HCT116 (cell line): Measurements from ENCODE around the gene LINGO4. TPM values are rescaled to one million over a fixed set of nuclear protein-coding genes. Genes with fewer than 3 reads are reported as not detected.

Experiments used
- ATAC-seq: fragments of 200-7000 bp; cut with Tn5 transposase; 2 replicates; pipeline ENCODE4 v1.9.1; 2020; ENCODE audit warnings: mild to moderate bottlenecking, moderate library complexity
- BruUV-seq: library from RNA; stranded (reverse); fragments of 400-500 nt; replicated peaks from 2 replicates; lab custom pipeline; 2021; lab: Mats Ljungman, UMichigan
- CTCF ChIA-PET: fragments of 300-600 bp; sonication (Branson Sonifier 250); formaldehyde crosslinking; loops from one replicate; lab custom pipeline; 2021; ENCODE audit warnings: antibody characterized with exemption; lab: Charles Lee
- POLR2A ChIA-PET: fragments of 300-600, 350-600 bp; sonication (Branson Sonifier 250); formaldehyde crosslinking; loops from one replicate; lab custom pipeline; 2021; ENCODE audit warnings: antibody characterized with exemption; lab: Charles Lee
- RAD21 ChIA-PET, 2 experiments: fragments of 300-600 bp; sonication (Branson Sonifier 250); formaldehyde crosslinking; loops; one replicate each; lab custom pipeline; 2023; ENCODE audit warnings: low total read pairs in 2 of 2; ENCODE audit not compliant: uncharacterized antibody in 2 of 2, unreplicated experiment in 2 of 2, low non-redundant PET in 1 of 2; lab: Charles Lee
- DNase-seq: peaks from one replicate; pipeline ENCODE4 v3.0.0-alpha.2; 2010; ENCODE audit warnings: low read depth, low spot score
- H2AFZ ChIP-seq: fragments of 200-600 bp; shearing (Covaris generic), sonication (generic); 2 replicates; pipeline ENCODE4 v1.6.1; 2017; ENCODE audit warnings: low read depth, mixed run types, mixed read lengths, antibody characterized with exemption, low read length; ENCODE audit not compliant: poor library complexity, severe bottlenecking
- H3K27ac ChIP-seq: 2 replicates; pipeline ENCODE4 v1.5.1; 2012; ENCODE audit warnings: low read depth, low read length
- H3K27me3 ChIP-seq: fragments of 200-600 bp; sonication (generic); 2 replicates; pipeline ENCODE4 v1.6.1; 2016; ENCODE audit warnings: mixed run types, low read length, mixed read lengths; ENCODE audit not compliant: insufficient read depth
- H3K36me3 ChIP-seq, 2 experiments: fragments of 200-500 bp in 1 of 2; fragments of 200-600 bp in 1 of 2; sonication (Bioruptor generic) in 1 of 2; sonication (generic) in 1 of 2; 2 replicates each; pipeline versions ENCODE4 v1.5.1 to v1.6.1; 2014 to 2016; ENCODE audit warnings: low read length in 2 of 2, inconsistent platforms in 1 of 2, mixed read lengths in 1 of 2, mixed run types in 1 of 2; ENCODE audit not compliant: insufficient read depth in 2 of 2, control insufficient read depth in 1 of 2
- H3K4me1 ChIP-seq, 2 experiments: fragments of 200-600 bp in 1 of 2; sonication (generic) in 1 of 2; 2 replicates each; pipeline versions ENCODE4 v1.5.1 to v1.6.1; 2012 to 2017; ENCODE audit warnings: low read length in 2 of 2, inconsistent platforms in 1 of 2, mild to moderate bottlenecking in 1 of 2, mixed read lengths in 1 of 2, mixed run types in 1 of 2, moderate library complexity in 1 of 2; ENCODE audit not compliant: insufficient read depth in 2 of 2, control insufficient read depth in 1 of 2
- H3K4me2 ChIP-seq: fragments of 200-600 bp; sonication (generic); 2 replicates; pipeline ENCODE4 v1.6.1; 2017; ENCODE audit warnings: mixed run types, low read length, mixed read lengths
- H3K4me3 ChIP-seq, 2 experiments: fragments of 200-600 bp in 1 of 2; sonication (generic) in 1 of 2; replicated peaks in 1 of 2; 2 replicates each; pipeline ENCODE4 v1.5.1; 2011 to 2016; ENCODE audit warnings: low read length in 2 of 2, control low read depth in 1 of 2, low read depth in 1 of 2, mild to moderate bottlenecking in 1 of 2, mixed read lengths in 1 of 2, mixed run types in 1 of 2
- H3K79me2 ChIP-seq: fragments of 200-600 bp; sonication (generic); 2 replicates; pipeline ENCODE4 v1.6.1; 2017; ENCODE audit warnings: mild to moderate bottlenecking, mixed run types, low read length, moderate library complexity, mixed read lengths; ENCODE audit not compliant: insufficient read depth
- H3K9ac ChIP-seq: fragments of 200-600 bp; sonication (generic); 2 replicates; pipeline ENCODE4 v1.6.1; 2016; ENCODE audit warnings: low read length, mixed read lengths
- H3K9me2 ChIP-seq: fragments of 200-600 bp; sonication (generic), shearing (Covaris generic); 2 replicates; pipeline ENCODE4 v1.6.1; 2017; ENCODE audit warnings: mixed run types, mild to moderate bottlenecking, moderate library complexity; ENCODE audit not compliant: insufficient read depth
- H3K9me3 ChIP-seq, 2 experiments: fragments of 200-500 bp in 1 of 2; fragments of 200-600 bp in 1 of 2; sonication (Bioruptor generic) in 1 of 2; sonication (generic) in 1 of 2; 2 replicates each; pipeline ENCODE4 v1.6.1; 2014 to 2017; ENCODE audit warnings: low read length in 2 of 2, mixed read lengths in 2 of 2, inconsistent platforms in 1 of 2, low read depth in 1 of 2, mild to moderate bottlenecking in 1 of 2, mixed run types in 1 of 2, moderate library complexity in 1 of 2; ENCODE audit not compliant: control insufficient read depth in 1 of 2, insufficient read depth in 1 of 2
- H4K20me1 ChIP-seq: fragments of 200-600 bp; sonication (generic), shearing (Covaris generic); 2 replicates; pipeline ENCODE4 v1.6.1; 2017; ENCODE audit warnings: mixed run types, mild to moderate bottlenecking, moderate library complexity; ENCODE audit not compliant: insufficient read depth
- CEBPB ChIP-seq: IDR thresholded peaks from 2 replicates; pipeline ENCODE4 v1.6.1; 2012; ENCODE audit warnings: low read depth
- EGR1 ChIP-seq: IDR thresholded peaks from 2 replicates; pipeline ENCODE4 v1.6.1; 2012; ENCODE audit warnings: low read depth
- ELF1 ChIP-seq: IDR thresholded peaks from 2 replicates; pipeline ENCODE4 v1.6.1; 2012; ENCODE audit warnings: low read depth, borderline replicate concordance
- EZH2 ChIP-seq: fragments of 200-600 bp; sonication (generic); IDR thresholded peaks from 2 replicates; pipeline ENCODE4 v1.6.1; 2017; ENCODE audit warnings: antibody characterized with exemption, mixed run types
- JUND ChIP-seq: IDR thresholded peaks from 2 replicates; pipeline ENCODE4 v1.6.1; 2012
- POLR2AphosphoS5 ChIP-seq: IDR thresholded peaks from 2 replicates; pipeline ENCODE4 v1.6.1; 2011; ENCODE audit warnings: mild to moderate bottlenecking, low read depth, low read length, moderate library complexity
- SP1 ChIP-seq: IDR thresholded peaks from 2 replicates; pipeline ENCODE4 v1.6.1; 2012; ENCODE audit warnings: low read depth
- ZNF274 ChIP-seq: fragments of 200-500 bp; sonication (Bioruptor generic); IDR thresholded peaks from 2 replicates; pipeline ENCODE4 v1.6.1; 2014; ENCODE audit warnings: mild to moderate bottlenecking, low read depth, low read length, inconsistent platforms
- intact Hi-C: fragments of 100-400 bp; cut with micrococcal nuclease; formaldehyde crosslinking; loops from 2 replicates; pipeline ENCODE4 v1.10.0; 2022
- total RNA-seq: library from RNA; stranded (reverse); gene quantifications from one replicate; pipeline ENCODE4 v1.2.1, GENCODE V29; 2021; ENCODE audit not compliant: unreplicated experiment
- TF ChIP-seq, protein P1 (sequence below): IDR thresholded peaks from 2 replicates; pipeline ENCODE4 v1.6.1; 2012
- TF ChIP-seq, protein P2 (sequence below): IDR thresholded peaks from 2 replicates; pipeline ENCODE4 v1.6.1; 2012

LINGO4 gene
- total RNA-seq, 1 experiment from 2014 or later: not detected

DNA sequence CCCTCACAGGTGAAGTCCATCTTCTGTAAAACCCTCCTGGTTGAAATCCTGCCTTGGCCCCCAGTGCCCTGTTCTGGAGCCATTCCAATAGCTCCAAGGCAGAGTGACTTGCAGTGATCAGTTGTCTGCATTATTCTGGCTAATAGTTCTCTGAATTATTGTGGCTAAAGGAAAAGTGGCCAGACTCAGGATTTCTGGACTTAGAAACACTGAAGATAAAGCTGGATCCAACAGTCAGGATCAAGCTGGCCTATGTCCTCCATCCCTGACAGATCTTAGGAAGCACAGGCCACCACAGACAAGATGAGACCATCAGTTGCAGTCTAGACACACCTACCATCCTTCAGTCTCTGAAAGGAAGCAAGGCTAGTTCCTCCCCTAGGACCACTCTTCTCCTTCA lies 35.2 kb upstream of the LINGO4 start:
- POLR2A ChIA-PET: no interaction called here
- H3K27me3 ChIP-seq: no peaks in the 10 kb centered on the region
- TF ChIP-seq, protein P1, sequence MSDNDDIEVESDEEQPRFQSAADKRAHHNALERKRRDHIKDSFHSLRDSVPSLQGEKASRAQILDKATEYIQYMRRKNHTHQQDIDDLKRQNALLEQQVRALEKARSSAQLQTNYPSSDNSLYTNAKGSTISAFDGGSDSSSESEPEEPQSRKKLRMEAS: no peak
- TF ChIP-seq JUND (no peak), CEBPB (no peak), SP1 (no peak), POLR2AphosphoS5 (no peak), ZNF274 (no peak), EZH2 (no peak), ELF1 (no peak), EGR1 (no peak)
- TF ChIP-seq, protein P2, sequence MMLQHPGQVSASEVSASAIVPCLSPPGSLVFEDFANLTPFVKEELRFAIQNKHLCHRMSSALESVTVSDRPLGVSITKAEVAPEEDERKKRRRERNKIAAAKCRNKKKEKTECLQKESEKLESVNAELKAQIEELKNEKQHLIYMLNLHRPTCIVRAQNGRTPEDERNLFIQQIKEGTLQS: no peak
- H3K4me1 ChIP-seq: peaks cover 0 to 45% of the 10 kb centered on the region in 2 experiments; a peak in 2 of 4 replicates
- H3K4me3 ChIP-seq: no peak overlapping the region
- no peaks in the 10 kb centered on the region for H4K20me1 ChIP-seq
- DNase-seq (no peak), ATAC-seq (no peak)
- no peak overlapping the region for H3K27ac ChIP-seq
- H2AFZ ChIP-seq: no peak overlapping the region
- no peaks in the 10 kb centered on the region for H3K79me2 ChIP-seq
- peak overlapping the region; percentile 78 for H3K4me2 ChIP-seq
- no peaks in the 10 kb centered on the region for H3K36me3 ChIP-seq
- CTCF ChIA-PET: no interaction called here
- no TSS peak for BruUV-seq
- no peaks in the 10 kb centered on the region; the same call in 1 of the 2 replicates for H3K9me2 ChIP-seq
- peaks cover 0 to 3% of the 10 kb centered on the region in 2 experiments; a peak in 1 of 4 replicates for H3K9me3 ChIP-seq
- intact Hi-C loops: loop anchor here (1.0 kb wide), 1 partner anchor 161 kb away; no protein-coding TSS in a partner anchor
- RAD21 ChIA-PET: interaction anchor here (0.6 to 0.8 kb wide), 2 partner anchors 161 to 605 kb away, joined by 3 read pairs; no protein-coding TSS in a partner anchor
- H3K9ac ChIP-seq: peak overlapping the region; percentile 41; the same call in 1 of the 2 replicates
